Fibroblast of lung (primary cell): Measurements from ENCODE around the gene NUS1. TPM values are rescaled to one million over a fixed set of nuclear protein-coding genes. Genes with fewer than 3 reads are reported as not detected.

Experiments used
- DNase-seq, 2 donors: peaks; one replicate each; pipeline versions ENCODE4 v3.0.0 to v3.0.0-alpha.2; 2010; ENCODE audit warnings: low read depth in 2 of 2
- H2AFZ ChIP-seq: 2 replicates; pipeline ENCODE4 v1.5.1; 2012; ENCODE audit warnings: low read length, control low read depth, inconsistent platforms
- H3K27ac ChIP-seq: 2 replicates; pipeline ENCODE4 v1.5.1; 2011; ENCODE audit warnings: low read length, control low read depth; ENCODE audit not compliant: insufficient read depth
- H3K27me3 ChIP-seq: 2 replicates; pipeline ENCODE4 v1.5.1; 2011; ENCODE audit warnings: mild to moderate bottlenecking, low read length; ENCODE audit not compliant: control insufficient read depth, insufficient read depth
- H3K36me3 ChIP-seq: 2 replicates; pipeline ENCODE4 v1.5.1; 2011; ENCODE audit warnings: low read length; ENCODE audit not compliant: control insufficient read depth, insufficient read depth
- H3K4me1 ChIP-seq: 2 replicates; pipeline ENCODE4 v1.5.1; 2011; ENCODE audit warnings: low read length; ENCODE audit not compliant: control insufficient read depth, insufficient read depth; ENCODE audit errors: extremely low read depth
- H3K4me2 ChIP-seq: 2 replicates; pipeline ENCODE4 v1.5.1; 2011; ENCODE audit warnings: low read length, control low read depth; ENCODE audit not compliant: insufficient read depth; ENCODE audit errors: extremely low read depth
- H3K4me3 ChIP-seq, 4 experiments: fragments of 200-600 bp in 1 of 4; sonication (generic) in 1 of 4; replicated peaks in 1 of 4; 2 replicates each; pipeline ENCODE4 v1.5.1; 2011 to 2016; ENCODE audit warnings: low read length in 4 of 4, low read depth in 3 of 4, mild to moderate bottlenecking in 3 of 4, control low read depth in 2 of 4, inconsistent platforms in 1 of 4, mixed read lengths in 1 of 4; ENCODE audit not compliant: insufficient read depth in 1 of 4; ENCODE audit errors: control extremely low read depth in 1 of 4
- H3K79me2 ChIP-seq: 2 replicates; pipeline ENCODE4 v1.5.1; 2012; ENCODE audit warnings: mild to moderate bottlenecking, low read length, inconsistent platforms; ENCODE audit not compliant: control insufficient read depth, insufficient read depth
- H3K9ac ChIP-seq: 2 replicates; pipeline ENCODE4 v1.5.1; 2011; ENCODE audit warnings: mild to moderate bottlenecking, low read length, control low read depth; ENCODE audit not compliant: insufficient read depth
- H3K9me3 ChIP-seq: 2 replicates; pipeline ENCODE4 v1.5.1; 2012; ENCODE audit warnings: low read depth, low read length; ENCODE audit not compliant: control insufficient read depth, insufficient read depth
- H4K20me1 ChIP-seq: 2 replicates; pipeline ENCODE4 v1.5.1; 2011; ENCODE audit warnings: low read length; ENCODE audit not compliant: control insufficient read depth, insufficient read depth; ENCODE audit errors: extremely low read depth
- EZH2 ChIP-seq: IDR thresholded peaks from 2 replicates; pipeline ENCODE4 v1.5.1; 2012; ENCODE audit warnings: low read length, control low read depth, mild to moderate bottlenecking; ENCODE audit errors: missing control alignments
- polyA plus RNA-seq, 2 donors: library from polyadenylated mRNA; depleted of rRNA in 1 of 2; stranded (reverse) in 1 of 2; unstranded in 1 of 2; fragments of >200 nt; gene quantifications; 2 replicates each; pipeline ENCODE4 v1.2.1, GENCODE V29; 2011 to 2012; ENCODE audit warnings: missing spikeins in 1 of 2
- total RNA-seq: library from RNA; depleted of rRNA; stranded (reverse); fragments of >200 nt; gene quantifications from 2 replicates; pipeline ENCODE4 v1.2.1, GENCODE V29; 2014
- TF ChIP-seq, protein P1 (sequence below), 2 donors: IDR thresholded peaks in 1 of 2; conservative IDR thresholded peaks in 1 of 2; 1 replicate in 1 of 2; 2 replicates in 1 of 2; pipeline ENCODE4 v1.5.1; 2011 to 2012; ENCODE audit warnings: low read length in 2 of 2, control low read depth in 1 of 2, inconsistent platforms in 1 of 2, low read depth in 1 of 2, mild to moderate bottlenecking in 1 of 2

The NUS1 gene
- total and polyA plus RNA-seq, 2 donors (not counting 1 experiment from before 2014, with no cell fraction given) = 15.4 to 32.9 TPM

DNA sequence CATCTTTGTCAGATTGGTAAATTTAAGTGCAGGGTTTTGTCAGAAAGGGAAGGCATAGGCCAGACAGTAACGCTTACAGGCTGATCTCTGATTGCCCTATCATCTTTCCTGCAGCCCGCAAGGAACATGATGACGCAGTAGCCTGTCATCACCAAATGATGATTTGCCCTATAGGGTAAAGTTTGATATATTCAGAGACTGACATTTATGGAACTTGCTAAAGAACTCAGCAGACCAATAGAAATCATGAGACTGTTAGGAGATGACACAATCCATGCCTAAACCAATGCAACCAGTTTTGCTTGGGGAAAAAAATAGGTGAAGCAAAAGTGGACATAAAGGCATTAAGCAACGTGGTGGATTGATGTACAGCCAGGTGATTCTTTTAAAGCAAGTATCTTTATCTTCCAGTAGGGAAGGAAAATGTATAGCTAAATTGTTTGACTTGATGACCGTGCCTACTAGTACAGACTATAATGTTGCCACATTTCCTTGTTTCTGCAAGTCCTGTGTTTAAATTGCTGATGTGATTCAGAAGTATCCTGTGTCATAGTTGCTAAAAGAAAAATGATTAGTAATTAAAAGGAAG is 2.4 kb downstream of the NUS1 start:
- Histone ChIP-seq H3K27me3 (no peaks in the 10 kb centered on the region), H3K27ac (no peak overlapping the region), H2AFZ (no peak overlapping the region), H3K79me2 (peaks cover 68% of the 10 kb centered on the region), H3K4me1 (no peaks in the 10 kb centered on the region), H4K20me1 (peaks cover 4% of the 10 kb centered on the region), H3K9ac (no peak overlapping the region), H3K9me3 (no peaks in the 10 kb centered on the region), H3K36me3 (no peaks in the 10 kb centered on the region), H3K4me3 (peak overlapping the region in 2 of 4 experiments; percentile 78), H3K4me2 (peak overlapping the region; percentile 13)
- DNase-seq = peak; percentile 27 to 58
- no peak for TF ChIP-seq EZH2
- TF ChIP-seq, protein P1, sequence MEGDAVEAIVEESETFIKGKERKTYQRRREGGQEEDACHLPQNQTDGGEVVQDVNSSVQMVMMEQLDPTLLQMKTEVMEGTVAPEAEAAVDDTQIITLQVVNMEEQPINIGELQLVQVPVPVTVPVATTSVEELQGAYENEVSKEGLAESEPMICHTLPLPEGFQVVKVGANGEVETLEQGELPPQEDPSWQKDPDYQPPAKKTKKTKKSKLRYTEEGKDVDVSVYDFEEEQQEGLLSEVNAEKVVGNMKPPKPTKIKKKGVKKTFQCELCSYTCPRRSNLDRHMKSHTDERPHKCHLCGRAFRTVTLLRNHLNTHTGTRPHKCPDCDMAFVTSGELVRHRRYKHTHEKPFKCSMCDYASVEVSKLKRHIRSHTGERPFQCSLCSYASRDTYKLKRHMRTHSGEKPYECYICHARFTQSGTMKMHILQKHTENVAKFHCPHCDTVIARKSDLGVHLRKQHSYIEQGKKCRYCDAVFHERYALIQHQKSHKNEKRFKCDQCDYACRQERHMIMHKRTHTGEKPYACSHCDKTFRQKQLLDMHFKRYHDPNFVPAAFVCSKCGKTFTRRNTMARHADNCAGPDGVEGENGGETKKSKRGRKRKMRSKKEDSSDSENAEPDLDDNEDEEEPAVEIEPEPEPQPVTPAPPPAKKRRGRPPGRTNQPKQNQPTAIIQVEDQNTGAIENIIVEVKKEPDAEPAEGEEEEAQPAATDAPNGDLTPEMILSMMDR (conservative IDR thresholded peaks at IDR 0.05 in 1 of 2, IDR thresholded peaks at IDR 0.05 in 1 of 2; ENCODE audit: low read depth in 1 of 2, low read length in 2 of 2) = no peak

DNA sequence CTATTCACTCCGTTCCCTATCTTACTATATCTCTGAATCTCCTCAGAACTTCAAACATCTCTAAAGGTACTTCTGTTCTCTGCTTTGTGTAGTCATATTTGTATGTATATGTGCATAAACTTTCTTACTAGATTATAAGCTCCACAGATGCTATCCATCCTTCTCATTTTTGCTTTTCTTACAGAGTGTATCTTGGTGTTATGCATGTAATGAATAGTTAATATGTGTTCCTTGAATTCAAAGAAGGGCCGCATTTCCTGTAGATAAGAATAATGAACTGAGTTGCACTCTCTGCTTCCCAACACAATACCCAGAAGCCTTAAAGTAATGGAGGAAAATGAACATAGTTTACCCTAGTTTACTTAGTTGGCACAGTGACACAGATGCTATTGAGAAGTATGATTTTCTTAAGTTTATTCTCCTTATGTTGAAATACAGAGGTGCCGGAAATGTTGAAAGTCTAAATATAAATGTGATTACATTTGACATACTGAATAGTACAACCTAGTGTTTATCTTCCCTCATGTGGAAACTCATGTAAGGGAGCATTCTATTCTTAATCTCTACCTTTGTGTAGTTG is 6.0 kb downstream of the NUS1 start:
- no peaks in the 10 kb centered on the region for H3K27me3 ChIP-seq
- no peak overlapping the region for H3K9ac ChIP-seq
- no peak overlapping the region for H3K27ac ChIP-seq
- no peak overlapping the region for H3K4me2 ChIP-seq
- DNase-seq = peak in 1 of 2 donors; percentile 22
- no peaks in the 10 kb centered on the region for H3K4me1 ChIP-seq
- H3K79me2 ChIP-seq = peaks cover 89% of the 10 kb centered on the region
- H2AFZ ChIP-seq = no peak overlapping the region
- TF ChIP-seq EZH2 = no peak
- TF ChIP-seq, protein P1 (conservative IDR thresholded peaks at IDR 0.05 in 1 of 2, IDR thresholded peaks at IDR 0.05 in 1 of 2; ENCODE audit: low read depth in 1 of 2, low read length in 2 of 2) = no peak
- H4K20me1 ChIP-seq = peaks cover 4% of the 10 kb centered on the region
- no peak overlapping the region for H3K4me3 ChIP-seq
- no peaks in the 10 kb centered on the region for H3K36me3 ChIP-seq
- H3K9me3 ChIP-seq = no peaks in the 10 kb centered on the region

DNA sequence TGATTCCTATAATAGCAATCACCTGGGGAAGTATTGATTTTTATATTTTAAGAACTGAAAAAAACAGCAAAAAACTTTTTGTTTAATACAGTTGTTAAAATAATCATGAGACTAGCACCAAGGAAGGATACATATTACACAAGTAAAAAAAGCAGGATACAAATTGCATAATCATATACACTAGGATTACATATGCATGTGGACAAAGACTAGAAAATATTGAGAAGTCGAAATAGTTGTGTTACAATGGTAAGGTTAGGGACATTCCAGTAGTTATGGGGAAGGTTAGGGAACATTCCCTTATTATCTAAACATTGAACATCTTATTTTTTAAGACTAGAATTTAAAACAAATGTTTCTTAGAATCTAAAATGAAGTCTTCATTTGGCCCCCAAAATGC is 9.5 kb downstream of the NUS1 start:
- H3K9ac ChIP-seq = no peak overlapping the region
- no peaks in the 10 kb centered on the region for H3K4me1 ChIP-seq
- no peaks in the 10 kb centered on the region for H3K9me3 ChIP-seq
- H3K4me3 ChIP-seq = no peak overlapping the region
- DNase-seq = no peak
- no peak for TF ChIP-seq EZH2
- TF ChIP-seq, protein P1 (conservative IDR thresholded peaks at IDR 0.05 in 1 of 2, IDR thresholded peaks at IDR 0.05 in 1 of 2; ENCODE audit: low read depth in 1 of 2, low read length in 2 of 2) = no peak
- H3K36me3 ChIP-seq = no peaks in the 10 kb centered on the region
- H3K79me2 ChIP-seq = peaks cover 87% of the 10 kb centered on the region
- peaks cover 2% of the 10 kb centered on the region for H4K20me1 ChIP-seq
- no peak overlapping the region for H2AFZ ChIP-seq
- no peaks in the 10 kb centered on the region for H3K27me3 ChIP-seq
- no peak overlapping the region for H3K4me2 ChIP-seq
- no peak overlapping the region for H3K27ac ChIP-seq
